SK-N-SH (cell line): Measurements from ENCODE around the gene GCN1. TPM values are rescaled to one million over a fixed set of nuclear protein-coding genes. Genes with fewer than 3 reads are reported as not detected.

ENCODE experiments used
- CTCF ChIA-PET: fragments of 300-600, 350-600 bp; formaldehyde crosslinking; extraction: SDS; loops from one replicate; lab custom pipeline; 2021; lab: Yijun Ruan, JAX
- POLR2A ChIA-PET: fragments of 350-600 bp; sonication (Branson Sonifier 250); formaldehyde crosslinking; extraction: SDS; loops from one replicate; lab custom pipeline; 2020; ENCODE audit warnings: antibody characterized with exemption, inconsistent platforms; lab: Yijun Ruan, JAX
- DNase-seq: peaks from one replicate; pipeline ENCODE4 v3.0.0; 2012
- H2AFZ ChIP-seq: fragments of 200-600 bp; sonication (generic); 2 replicates; pipeline ENCODE4 v1.8.1; 2016; ENCODE audit warnings: antibody characterized with exemption, mild to moderate bottlenecking, low read depth
- H3F3A ChIP-seq: fragments of 200-600 bp; sonication (generic); replicated peaks from 2 replicates; pipeline ENCODE3; 2016; ENCODE audit warnings: antibody characterized with exemption, mild to moderate bottlenecking; ENCODE audit not compliant: insufficient read depth
- H3K27ac ChIP-seq, 2 experiments: fragments of 200-500 bp in 1 of 2; fragments of 200-600 bp in 1 of 2; sonication (Bioruptor generic) in 1 of 2; sonication (generic), shearing (Covaris generic) in 1 of 2; 2 replicates each; pipeline versions ENCODE4 v1.5.1 to v1.6.1; 2014 to 2016; ENCODE audit warnings: low read depth in 2 of 2, inconsistent platforms in 1 of 2, low read length in 1 of 2, mild to moderate bottlenecking in 1 of 2, mixed read lengths in 1 of 2
- H3K27me3 ChIP-seq: fragments of 200-600 bp; sonication (generic), shearing (Covaris generic); 2 replicates; pipeline ENCODE4 v1.6.1; 2016; ENCODE audit warnings: mixed run types; ENCODE audit not compliant: insufficient read depth
- H3K36me3 ChIP-seq, 2 experiments: fragments of 200-500 bp in 1 of 2; fragments of 200-600 bp in 1 of 2; sonication (Bioruptor generic) in 1 of 2; sonication (generic) in 1 of 2; replicated peaks in 1 of 2; 2 replicates each; pipeline versions ENCODE3 to v1.5.1; 2014 to 2016; ENCODE audit warnings: low read length in 1 of 2, mild to moderate bottlenecking in 1 of 2; ENCODE audit not compliant: insufficient read depth in 2 of 2, control insufficient read depth in 1 of 2
- H3K4me1 ChIP-seq, 2 experiments: fragments of 200-500 bp in 1 of 2; fragments of 200-600 bp in 1 of 2; sonication (Bioruptor generic) in 1 of 2; sonication (generic), shearing (Covaris generic) in 1 of 2; 2 replicates each; pipeline versions ENCODE4 v1.5.1 to v1.6.1; 2014 to 2016; ENCODE audit warnings: low read depth in 1 of 2, low read length in 1 of 2, mixed run types in 1 of 2; ENCODE audit not compliant: insufficient read depth in 2 of 2, control insufficient read depth in 1 of 2
- H3K4me2 ChIP-seq: fragments of 200-600 bp; sonication (generic), shearing (Covaris generic); 2 replicates; pipeline ENCODE4 v1.6.1; 2017; ENCODE audit warnings: mixed run types
- H3K4me3 ChIP-seq, 2 experiments: fragments of 200-500 bp in 1 of 2; fragments of 200-600 bp in 1 of 2; sonication (Bioruptor generic) in 1 of 2; sonication (generic), shearing (Covaris generic) in 1 of 2; 2 replicates each; pipeline versions ENCODE4 v1.5.1 to v1.8.1; 2014 to 2016; ENCODE audit warnings: low read depth in 2 of 2, inconsistent platforms in 1 of 2, low read length in 1 of 2, mild to moderate bottlenecking in 1 of 2, mixed read lengths in 1 of 2, moderate library complexity in 1 of 2
- H3K79me2 ChIP-seq: fragments of 200-600 bp; sonication (generic); 2 replicates; pipeline ENCODE4 v1.8.1; 2017; ENCODE audit warnings: mild to moderate bottlenecking; ENCODE audit not compliant: insufficient read depth
- H3K9ac ChIP-seq: fragments of 200-600 bp; sonication (generic); 2 replicates; pipeline ENCODE4 v1.6.1; 2017; ENCODE audit warnings: mixed run types
- H3K9me2 ChIP-seq: fragments of 200-600 bp; sonication (generic); 2 replicates; pipeline ENCODE4 v1.6.1; 2017; ENCODE audit warnings: mixed run types
- H3K9me3 ChIP-seq: fragments of 200-600 bp; sonication (generic); 2 replicates; pipeline ENCODE4 v1.6.1; 2017; ENCODE audit warnings: mixed run types, mild to moderate bottlenecking, moderate library complexity
- H4K20me1 ChIP-seq: fragments of 200-600 bp; sonication (generic); 2 replicates; pipeline ENCODE4 v1.6.1; 2017; ENCODE audit warnings: mild to moderate bottlenecking, mixed run types; ENCODE audit not compliant: insufficient read depth
- CTCF ChIP-seq: fragments of 200-600 bp; sonication (generic); IDR thresholded peaks from 2 replicates; pipeline ENCODE4 v1.6.1; 2017; ENCODE audit warnings: antibody characterized with exemption, mild to moderate bottlenecking, moderate library complexity
- RFX5 ChIP-seq: IDR thresholded peaks from 2 replicates; pipeline ENCODE4 v1.6.1; 2012; ENCODE audit warnings: mild to moderate bottlenecking, improper control_type of control experiment, low read length
- TCF12 ChIP-seq: IDR thresholded peaks from 2 replicates; pipeline ENCODE4 v1.4.0; 2012
- WGBS: methylation state at CpG from one replicate; pipeline ENCODE4 v1.1.6; 2017; ENCODE audit warnings: low lambda C conversion rate; 5-methylcytosine and 5-hydroxymethylcytosine counted together
- polyA plus RNA-seq, 3 experiments: library from polyadenylated mRNA; depleted of rRNA; stranded (reverse); fragments of >200 nt; gene quantifications; 2 replicates each; pipeline ENCODE4 v1.2.3, GENCODE V29; 2012

The GCN1 gene
- polyA plus RNA-seq, 1 of the 3 experiments (the other 2 are of a cell fraction) = 54.4 TPM

GRCh38 chr12:120225852-120226640 lies 31.5 kb upstream of the GCN1 start:
- DNase-seq = no peak
- 91% methylated on average over 11 of the region's 13 CpGs for WGBS
- POLR2A ChIA-PET = interaction anchor here (7.8 to 8.7 kb wide), 2 partner anchors 26 to 65 kb away, joined by 75 to 108 read pairs; partner anchors contain the start of genes RNU4-1, RNU4-2 and RPLP0

GRCh38 chr12:120225200-120225558 lies 30.7 kb upstream of the GCN1 start:
- TF ChIP-seq RFX5 = no peak
- Histone ChIP-seq H3K4me1 (peaks cover 41 to 46% of the 10 kb centered on the region in 2 experiments), H3K9me2 (no peaks in the 10 kb centered on the region), H3K27ac (peak overlapping the region in 1 of 2 experiments; percentile 58; a peak in 2 of 4 replicates), H3K9ac (no peak overlapping the region; the same call in 1 of the 2 replicates), H3K27me3 (no peaks in the 10 kb centered on the region), H3K79me2 (peaks cover 98% of the 10 kb centered on the region), H3K36me3 (peaks cover 27 to 49% of the 10 kb centered on the region in 2 experiments), H2AFZ (no peak overlapping the region), H4K20me1 (peaks cover 22% of the 10 kb centered on the region), H3K4me3 (no peak overlapping the region), H3K9me3 (no peaks in the 10 kb centered on the region), H3F3A (peaks cover 20% of the 10 kb centered on the region), H3K4me2 (peak overlapping the region; percentile 33; the same call in 1 of the 2 replicates)
- DNase-seq = no peak
- ChIA-PET POLR2A (interaction anchor here (7.8 to 8.7 kb wide), 2 partner anchors 25 to 66 kb away, joined by 75 to 108 read pairs; partner anchors contain the start of genes RNU4-1, RNU4-2 and RPLP0), CTCF (interaction anchor here (0.9 to 18.6 kb wide), 6 partner anchors 15 to 77 kb away, joined by 3 to 618 read pairs (median 60); partner anchors contain the start of genes PXN, RNU4-1, RPLP0 and SIRT4)
- WGBS = 94% methylated on average over 9 of the region's 9 CpGs

More at GRCh38 chr12:120225852-120226640, 31.5 kb upstream of the GCN1 start:
- Histone ChIP-seq H3F3A (peaks cover 26% of the 10 kb centered on the region), H3K27me3 (no peaks in the 10 kb centered on the region), H3K9ac (peak overlapping the region; percentile 8; the same call in 1 of the 2 replicates), H3K27ac (no peak overlapping the region; a peak in 1 of 4 replicates), H2AFZ (no peak overlapping the region), H3K9me2 (no peaks in the 10 kb centered on the region), H3K4me1 (peaks cover 50 to 53% of the 10 kb centered on the region in 2 experiments), H4K20me1 (peaks cover 22% of the 10 kb centered on the region), H3K79me2 (peaks cover 92% of the 10 kb centered on the region), H3K9me3 (no peaks in the 10 kb centered on the region), H3K4me3 (no peak overlapping the region), H3K36me3 (peaks cover 27 to 42% of the 10 kb centered on the region in 2 experiments), H3K4me2 (0 out of 2 replicates have a peak overlapping the region, but pooled peaks have one; percentile 33)
- CTCF ChIA-PET = interaction anchor here (0.9 to 18.6 kb wide), 7 partner anchors 8 to 77 kb away, joined by 3 to 618 read pairs (median 58); partner anchors contain the start of genes PXN, RNU4-1, RNU4-2 and RPLP0
- TF ChIP-seq CTCF = 0 out of 2 replicates have a peak, but pooled peaks have one; percentile 10
- TF ChIP-seq TCF12 = no peak
